Neural progenitor cell (in vitro differentiated cells): Measurements from ENCODE around the gene ST8SIA5.

Source experiments
- EZH2 ChIP-seq: fragments of 200-600 bp; sonication (generic); IDR thresholded peaks from 2 replicates; pipeline ENCODE4 v1.6.1; 2017; ENCODE audit warnings: antibody characterized with exemption, mild to moderate bottlenecking, moderate library complexity
- EZH2phosphoT487 ChIP-seq: fragments of 200-600 bp; sonication (generic); IDR thresholded peaks from 2 replicates; pipeline ENCODE4 v1.6.1; 2017; ENCODE audit warnings: antibody characterized with exemption
- TF ChIP-seq, protein P1 (sequence below): fragments of 200-600 bp; sonication (generic); IDR thresholded peaks from 2 replicates; pipeline ENCODE4 v1.5.1; 2017; ENCODE audit warnings: antibody characterized with exemption, mild to moderate bottlenecking

- TF ChIP-seq, protein P1, sequence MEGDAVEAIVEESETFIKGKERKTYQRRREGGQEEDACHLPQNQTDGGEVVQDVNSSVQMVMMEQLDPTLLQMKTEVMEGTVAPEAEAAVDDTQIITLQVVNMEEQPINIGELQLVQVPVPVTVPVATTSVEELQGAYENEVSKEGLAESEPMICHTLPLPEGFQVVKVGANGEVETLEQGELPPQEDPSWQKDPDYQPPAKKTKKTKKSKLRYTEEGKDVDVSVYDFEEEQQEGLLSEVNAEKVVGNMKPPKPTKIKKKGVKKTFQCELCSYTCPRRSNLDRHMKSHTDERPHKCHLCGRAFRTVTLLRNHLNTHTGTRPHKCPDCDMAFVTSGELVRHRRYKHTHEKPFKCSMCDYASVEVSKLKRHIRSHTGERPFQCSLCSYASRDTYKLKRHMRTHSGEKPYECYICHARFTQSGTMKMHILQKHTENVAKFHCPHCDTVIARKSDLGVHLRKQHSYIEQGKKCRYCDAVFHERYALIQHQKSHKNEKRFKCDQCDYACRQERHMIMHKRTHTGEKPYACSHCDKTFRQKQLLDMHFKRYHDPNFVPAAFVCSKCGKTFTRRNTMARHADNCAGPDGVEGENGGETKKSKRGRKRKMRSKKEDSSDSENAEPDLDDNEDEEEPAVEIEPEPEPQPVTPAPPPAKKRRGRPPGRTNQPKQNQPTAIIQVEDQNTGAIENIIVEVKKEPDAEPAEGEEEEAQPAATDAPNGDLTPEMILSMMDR = no peak
- TF ChIP-seq EZH2 (no peak), EZH2phosphoT487 (no peak)
These were observed 37.8 kb upstream of the ST8SIA5 start for GRCh38 chr18:46794607-46795006.
